Measurements from ENCODE around the gene PINLYP.

PINLYP gene

GRCh38 chr19:43575156-43575950, at the start of gene PINLYP, which contains the start of gene XRCC1:
Gene PINLYP, plus strand, starts transcription at chr19:43575801. Its CDS starts 1,391 bp downstream, at chr19:43577192.
Gene XRCC1, minus strand, starts transcription at chr19:43575527. Its CDS starts 69 bp downstream, at chr19:43575458.
- no peaks in the 10 kb centered on the region; the same call in 1 of the 2 replicates for H3K36me3 ChIP-seq (ENCODE audit: insufficient read depth, low read length)
- peaks cover 6% of the 10 kb centered on the region; the same call in 1 of the 2 replicates for H3K4me1 ChIP-seq (ENCODE audit: insufficient read depth, low read length)
- H3K9ac ChIP-seq (ENCODE audit: low read depth, low read length): peak within 1 kb of the TSS; percentile 98
- no peaks in the 10 kb centered on the region; the same call in 1 of the 2 replicates for H3K9me3 ChIP-seq (ENCODE audit: control insufficient read depth, insufficient read depth, low read length)

GRCh38 chr19:43525836-43526771, 49.5 kb upstream of the PINLYP start:
- Histone ChIP-seq H3K4me1 (ENCODE audit: insufficient read depth, low read length) (peaks cover 7% of the 10 kb centered on the region), H3K9me3 (ENCODE audit: control insufficient read depth, insufficient read depth, low read length) (no peaks in the 10 kb centered on the region; the same call in 1 of the 2 replicates), H3K9ac (ENCODE audit: low read depth, low read length) (peak overlapping the region; percentile 62), H3K36me3 (ENCODE audit: insufficient read depth, low read length) (no peaks in the 10 kb centered on the region)

GRCh38 chr19:43526884-43527859, 48.4 kb upstream of the PINLYP start, which contains the start of gene ETHE1:
Gene ETHE1, minus strand, starts transcription at chr19:43527201. Its CDS starts 24 bp downstream, at chr19:43527177.
- Histone ChIP-seq H3K4me1 (ENCODE audit: insufficient read depth, low read length) (peaks cover 7% of the 10 kb centered on the region), H3K9ac (ENCODE audit: low read depth, low read length) (peak within 1 kb of the TSS; percentile 62)

DNA sequence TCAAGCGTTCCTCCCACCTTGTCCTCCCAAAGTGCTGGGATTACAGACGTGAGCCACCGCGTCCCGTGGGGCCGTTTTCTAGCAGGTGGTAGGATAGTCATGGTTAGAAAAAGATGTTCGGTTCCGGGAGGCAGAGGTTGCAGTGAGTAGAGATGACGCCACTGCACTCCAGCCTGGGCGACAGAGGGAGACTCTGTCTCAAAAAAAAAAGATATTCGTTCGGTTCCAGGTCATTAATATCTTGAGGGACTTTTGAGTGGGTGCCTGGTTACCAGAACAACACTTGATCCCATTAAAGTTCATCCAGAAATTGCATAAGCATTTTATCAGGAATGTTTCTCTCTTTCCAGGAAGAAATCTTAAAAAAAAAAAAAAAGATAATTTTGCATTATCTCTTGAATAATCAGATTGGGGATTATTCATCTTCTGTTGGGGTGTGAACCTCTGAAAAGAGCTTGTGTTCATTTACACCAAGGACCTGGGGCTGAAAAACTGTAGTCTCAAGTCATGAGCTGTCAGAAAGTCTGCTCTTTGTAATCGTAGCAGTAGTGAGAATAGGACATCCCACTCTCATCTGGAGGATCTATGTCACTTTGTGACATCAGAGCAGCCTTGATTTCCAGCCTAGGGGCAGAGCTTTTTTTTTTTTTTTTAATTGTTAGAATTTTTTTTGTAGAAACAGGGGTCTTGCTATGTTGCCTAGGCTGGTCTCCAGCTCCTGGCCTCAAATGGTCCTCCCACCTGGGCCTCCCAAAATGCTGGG, 47.6 kb upstream of the PINLYP start:
- Histone ChIP-seq H3K9me3 (ENCODE audit: control insufficient read depth, insufficient read depth, low read length) (no peaks in the 10 kb centered on the region; the same call in 1 of the 2 replicates), H3K9ac (ENCODE audit: low read depth, low read length) (no peak overlapping the region; the same call in 1 of the 2 replicates), H3K36me3 (ENCODE audit: insufficient read depth, low read length) (no peaks in the 10 kb centered on the region), H3K4me1 (ENCODE audit: insufficient read depth, low read length) (peaks cover 7% of the 10 kb centered on the region)

More at GRCh38 chr19:43526884-43527859, 48.4 kb upstream of the PINLYP start, which contains the start of gene ETHE1:
- H3K36me3 ChIP-seq (ENCODE audit: insufficient read depth, low read length): no peaks in the 10 kb centered on the region
- no peaks in the 10 kb centered on the region; the same call in 1 of the 2 replicates for H3K9me3 ChIP-seq (ENCODE audit: control insufficient read depth, insufficient read depth, low read length)

DNA sequence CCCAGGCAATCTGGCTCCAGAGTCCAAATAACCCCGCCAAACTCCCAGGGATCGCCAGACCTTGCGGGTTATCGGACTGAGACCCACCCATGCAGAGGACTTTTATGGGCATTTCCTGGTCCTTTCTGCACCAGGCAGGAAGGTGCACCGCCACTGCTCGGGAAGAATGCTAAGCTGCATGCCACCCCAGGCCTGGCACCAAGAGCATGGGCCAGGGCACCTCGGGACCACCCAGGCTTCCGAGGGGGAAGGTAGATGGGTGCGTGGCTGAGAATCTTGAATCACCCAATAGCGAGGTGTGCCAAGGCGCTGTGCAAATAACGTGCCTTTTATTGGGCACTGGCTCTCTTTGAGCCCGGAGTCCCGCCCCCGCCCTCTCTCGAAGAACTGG, 43.0 kb upstream of the PINLYP start:
- H3K9ac ChIP-seq (ENCODE audit: low read depth, low read length): peak overlapping the region; percentile 69
- H3K36me3 ChIP-seq (ENCODE audit: insufficient read depth, low read length): no peaks in the 10 kb centered on the region; the same call in 1 of the 2 replicates
- no peaks in the 10 kb centered on the region for H3K9me3 ChIP-seq (ENCODE audit: control insufficient read depth, insufficient read depth, low read length)
- peaks cover 6% of the 10 kb centered on the region for H3K4me1 ChIP-seq (ENCODE audit: insufficient read depth, low read length)

DNA sequence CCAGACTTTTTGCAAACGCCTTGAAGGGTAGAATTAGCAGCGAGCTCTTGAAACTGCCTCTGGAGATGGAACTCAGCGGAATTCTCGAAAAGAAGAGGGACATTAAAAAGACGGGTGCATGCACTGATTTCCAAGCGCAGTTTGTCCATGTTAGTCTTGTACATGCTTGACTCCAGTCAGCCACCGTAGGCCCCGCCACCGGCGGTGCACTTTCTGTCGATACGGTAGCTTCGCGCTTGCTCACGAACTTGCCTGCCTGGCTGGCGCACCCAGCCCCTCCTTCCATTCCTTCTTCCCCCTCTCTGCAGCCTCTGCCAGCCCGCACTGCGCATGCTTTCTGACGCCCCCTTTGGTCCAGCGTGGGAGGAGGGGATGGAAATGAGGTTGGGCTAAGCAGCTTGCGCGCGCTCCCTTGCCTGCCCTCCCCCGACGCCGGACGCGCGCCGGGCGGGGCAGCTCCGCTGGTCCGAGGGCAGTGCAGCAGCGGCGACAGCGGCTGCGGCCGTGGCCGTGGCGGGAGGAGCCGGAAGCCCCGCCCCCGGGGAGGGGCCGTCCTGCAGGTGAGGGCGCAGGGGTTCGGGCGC, 42.5 kb upstream of the PINLYP start, which contains the start of gene ZNF575:
ZNF575 (plus strand) TSS at position 227 of the 584 bp plus-strand sequence. CDS start 1,235 bp downstream, outside the sequence.
- Histone ChIP-seq H3K36me3 (ENCODE audit: insufficient read depth, low read length) (peaks cover under 1% of the 10 kb centered on the region; the same call in 1 of the 2 replicates), H3K4me1 (ENCODE audit: insufficient read depth, low read length) (peaks cover 6% of the 10 kb centered on the region), H3K9ac (ENCODE audit: low read depth, low read length) (peak within 1 kb of the TSS; percentile 69), H3K9me3 (ENCODE audit: control insufficient read depth, insufficient read depth, low read length) (no peaks in the 10 kb centered on the region)

- peaks cover 6% of the 10 kb centered on the region for H3K4me1 ChIP-seq (ENCODE audit: insufficient read depth, low read length)
- H3K9ac ChIP-seq (ENCODE audit: low read depth, low read length): peak overlapping the region; percentile 69
- no peaks in the 10 kb centered on the region for H3K9me3 ChIP-seq (ENCODE audit: control insufficient read depth, insufficient read depth, low read length)
- H3K36me3 ChIP-seq (ENCODE audit: insufficient read depth, low read length): peaks cover 6% of the 10 kb centered on the region
These were observed 41.9 kb upstream of the PINLYP start for GRCh38 chr19:43533546-43534304.

GRCh38 chr19:43534305-43534815, 41.2 kb upstream of the PINLYP start:
- H3K9ac ChIP-seq (ENCODE audit: low read depth, low read length): peak overlapping the region; percentile 69; the same call in 1 of the 2 replicates
- peaks cover 6% of the 10 kb centered on the region for H3K36me3 ChIP-seq (ENCODE audit: insufficient read depth, low read length)
- H3K4me1 ChIP-seq (ENCODE audit: insufficient read depth, low read length): peaks cover 6% of the 10 kb centered on the region
- H3K9me3 ChIP-seq (ENCODE audit: control insufficient read depth, insufficient read depth, low read length): peaks cover 5% of the 10 kb centered on the region

DNA sequence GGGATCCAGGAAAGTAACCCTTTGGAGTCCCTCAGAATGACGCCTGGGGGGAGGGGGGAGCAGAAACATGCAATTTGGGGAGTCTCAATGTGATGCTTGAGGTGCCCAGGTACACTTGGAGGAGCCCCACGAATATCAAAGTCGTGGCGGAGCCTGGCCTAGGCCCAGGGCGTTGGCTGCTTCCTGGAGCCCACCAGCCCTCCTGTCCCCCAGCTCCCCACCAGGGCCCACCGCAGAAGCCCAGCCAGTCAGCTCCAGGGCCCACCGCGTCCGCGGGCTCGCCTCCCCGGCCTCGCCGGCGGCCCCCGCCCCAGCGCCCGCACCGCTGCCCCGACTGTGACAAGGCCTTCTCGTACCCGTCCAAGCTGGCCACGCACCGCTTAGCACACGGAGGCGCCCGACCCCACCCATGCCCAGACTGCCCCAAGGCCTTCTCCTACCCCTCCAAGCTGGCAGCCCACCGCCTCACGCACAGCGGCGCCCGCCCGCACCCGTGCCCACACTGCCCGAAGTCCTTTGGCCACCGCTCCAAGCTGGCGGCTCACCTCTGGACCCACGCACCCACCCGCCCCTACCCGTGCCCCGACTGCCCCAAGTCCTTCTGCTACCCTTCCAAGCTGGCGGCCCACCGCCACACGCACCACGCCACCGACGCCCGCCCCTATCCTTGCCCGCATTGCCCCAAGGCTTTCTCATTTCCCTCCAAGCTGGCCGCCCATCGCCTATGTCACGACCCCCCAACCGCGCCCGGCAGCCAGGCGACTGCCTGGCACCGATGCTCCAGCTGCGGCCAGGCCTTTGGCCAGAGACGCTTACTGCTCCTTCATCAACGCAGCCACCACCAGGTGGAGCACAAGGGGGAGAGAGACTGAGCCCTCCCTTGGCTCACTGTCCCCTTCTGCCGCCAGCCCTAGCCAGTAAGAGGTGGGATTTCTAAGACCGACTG, 40.5 kb upstream of the PINLYP start:
- Histone ChIP-seq H3K9ac (ENCODE audit: low read depth, low read length) (no peak overlapping the region; the same call in 1 of the 2 replicates), H3K9me3 (ENCODE audit: control insufficient read depth, insufficient read depth, low read length) (peaks cover 6% of the 10 kb centered on the region), H3K36me3 (ENCODE audit: insufficient read depth, low read length) (peaks cover 7% of the 10 kb centered on the region), H3K4me1 (ENCODE audit: insufficient read depth, low read length) (peaks cover 6% of the 10 kb centered on the region; the same call in 1 of the 2 replicates)

DNA sequence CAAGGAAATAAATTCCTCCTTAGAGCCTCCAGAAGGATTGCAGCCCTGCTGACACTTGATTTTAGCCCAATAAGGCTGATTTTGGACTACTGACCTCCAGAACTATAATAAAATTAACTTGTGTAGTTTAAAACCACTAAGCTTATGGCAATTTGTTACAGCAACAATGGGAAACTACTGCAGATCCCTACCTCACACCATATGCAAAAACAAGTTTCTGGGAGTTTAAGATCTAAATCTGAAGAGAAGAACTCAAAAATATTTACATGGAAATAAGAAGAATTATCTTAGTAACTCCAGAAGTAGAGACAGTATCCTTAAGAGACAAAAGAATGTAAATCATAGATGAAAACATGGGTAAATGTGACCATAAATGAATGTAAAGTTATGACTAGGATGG, 36.7 kb upstream of the PINLYP start:
- peaks cover 6% of the 10 kb centered on the region; the same call in 1 of the 2 replicates for H3K4me1 ChIP-seq (ENCODE audit: insufficient read depth, low read length)
- H3K36me3 ChIP-seq (ENCODE audit: insufficient read depth, low read length): peaks cover 12% of the 10 kb centered on the region
- H3K9me3 ChIP-seq (ENCODE audit: control insufficient read depth, insufficient read depth, low read length): peaks cover 6% of the 10 kb centered on the region
- no peak overlapping the region for H3K9ac ChIP-seq (ENCODE audit: low read depth, low read length)

GRCh38 chr19:43540381-43540780, 35.2 kb upstream of the PINLYP start:
- Histone ChIP-seq H3K9ac (ENCODE audit: low read depth, low read length) (no peak overlapping the region), H3K36me3 (ENCODE audit: insufficient read depth, low read length) (peaks cover 12% of the 10 kb centered on the region), H3K9me3 (ENCODE audit: control insufficient read depth, insufficient read depth, low read length) (peaks cover 6% of the 10 kb centered on the region), H3K4me1 (ENCODE audit: insufficient read depth, low read length) (peaks cover 6% of the 10 kb centered on the region; the same call in 1 of the 2 replicates)
